Right atrium auricular region (tissue), 2 donors: Measurements from ENCODE around the gene ZNF263. TPM values are rescaled to one million over a fixed set of nuclear protein-coding genes. Genes with fewer than 3 reads are reported as not detected.

Experiments used
- DNase-seq: peaks from one replicate; pipeline ENCODE4 v3.0.0-alpha.2; 2019; ENCODE audit warnings: low spot score
- H3K27ac ChIP-seq, 2 donors: fragments of 200-600 bp; sonication (generic); 1 replicate in 1 of 2; 2 replicates in 1 of 2; pipeline ENCODE4 v1.5.1; 2016 to 2019
- H3K27me3 ChIP-seq, 2 donors: fragments of 200-600 bp; sonication (generic); one replicate each; pipeline versions ENCODE4 v1.5.1 to v1.6.0; 2017 to 2019
- H3K36me3 ChIP-seq: fragments of 200-600 bp; sonication (generic); one replicate; pipeline ENCODE4 v1.5.1; 2016
- H3K4me1 ChIP-seq, 2 donors: fragments of 200-600 bp; sonication (generic); one replicate each; pipeline versions ENCODE4 v1.5.1 to v1.6.0; 2017 to 2019
- H3K4me3 ChIP-seq, 2 donors: fragments of 200-600 bp; sonication (generic); 1 replicate in 1 of 2; 2 replicates in 1 of 2; pipeline ENCODE4 v1.5.1; 2017 to 2019; ENCODE audit warnings: mild to moderate bottlenecking in 1 of 2, moderate library complexity in 1 of 2
- H3K9me3 ChIP-seq, 2 donors: fragments of 200-600 bp; sonication (generic); one replicate each; pipeline ENCODE4 v1.5.1; 2019
- total RNA-seq, 2 donors: library from RNA; depleted of rRNA; stranded (reverse); fragments of >200 nt; gene quantifications; one replicate each; pipeline ENCODE4 v1.1.0, GENCODE V29; 2016
- TF ChIP-seq, protein P1 (sequence below), 2 donors: fragments of 200-600 bp; sonication (generic); IDR thresholded peaks; one replicate each; pipeline ENCODE4 v1.5.1; 2019; ENCODE audit warnings: antibody characterized with exemption in 2 of 2

The ZNF263 gene
- total RNA-seq, 2 donors from 2014 or later = 11.0 to 18.0 TPM

DNA sequence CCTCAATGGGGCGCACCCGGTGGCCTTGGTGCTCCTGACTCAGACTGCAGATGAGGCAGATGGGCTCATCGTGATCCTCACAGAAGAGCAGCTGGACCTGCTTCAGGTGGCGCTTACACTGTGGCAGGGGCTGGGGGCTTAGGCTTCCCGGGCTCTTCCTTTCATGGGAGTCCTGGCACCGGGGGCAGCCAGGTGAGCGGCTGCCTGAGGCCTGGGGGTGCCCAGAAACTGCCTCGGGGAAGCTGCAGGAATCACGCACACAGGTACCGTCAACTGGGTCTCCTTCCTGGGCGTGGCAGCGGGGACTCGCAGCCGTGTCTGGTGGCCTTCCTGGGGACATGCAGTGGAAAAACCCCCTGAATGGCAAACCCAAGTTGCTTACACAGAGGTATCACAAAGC, 33.8 kb upstream of the ZNF263 start:
- TF ChIP-seq, protein P1, sequence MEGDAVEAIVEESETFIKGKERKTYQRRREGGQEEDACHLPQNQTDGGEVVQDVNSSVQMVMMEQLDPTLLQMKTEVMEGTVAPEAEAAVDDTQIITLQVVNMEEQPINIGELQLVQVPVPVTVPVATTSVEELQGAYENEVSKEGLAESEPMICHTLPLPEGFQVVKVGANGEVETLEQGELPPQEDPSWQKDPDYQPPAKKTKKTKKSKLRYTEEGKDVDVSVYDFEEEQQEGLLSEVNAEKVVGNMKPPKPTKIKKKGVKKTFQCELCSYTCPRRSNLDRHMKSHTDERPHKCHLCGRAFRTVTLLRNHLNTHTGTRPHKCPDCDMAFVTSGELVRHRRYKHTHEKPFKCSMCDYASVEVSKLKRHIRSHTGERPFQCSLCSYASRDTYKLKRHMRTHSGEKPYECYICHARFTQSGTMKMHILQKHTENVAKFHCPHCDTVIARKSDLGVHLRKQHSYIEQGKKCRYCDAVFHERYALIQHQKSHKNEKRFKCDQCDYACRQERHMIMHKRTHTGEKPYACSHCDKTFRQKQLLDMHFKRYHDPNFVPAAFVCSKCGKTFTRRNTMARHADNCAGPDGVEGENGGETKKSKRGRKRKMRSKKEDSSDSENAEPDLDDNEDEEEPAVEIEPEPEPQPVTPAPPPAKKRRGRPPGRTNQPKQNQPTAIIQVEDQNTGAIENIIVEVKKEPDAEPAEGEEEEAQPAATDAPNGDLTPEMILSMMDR (IDR thresholded peaks at IDR 0.05) = no peak
- H3K9me3 ChIP-seq = no peaks in the 10 kb centered on the region
- H3K4me1 ChIP-seq = no peaks in the 10 kb centered on the region
- no peak overlapping the region for H3K4me3 ChIP-seq
- no peaks in the 10 kb centered on the region for H3K27me3 ChIP-seq
- no peak for DNase-seq
- H3K27ac ChIP-seq = no peak overlapping the region
- no peaks in the 10 kb centered on the region for H3K36me3 ChIP-seq

DNA sequence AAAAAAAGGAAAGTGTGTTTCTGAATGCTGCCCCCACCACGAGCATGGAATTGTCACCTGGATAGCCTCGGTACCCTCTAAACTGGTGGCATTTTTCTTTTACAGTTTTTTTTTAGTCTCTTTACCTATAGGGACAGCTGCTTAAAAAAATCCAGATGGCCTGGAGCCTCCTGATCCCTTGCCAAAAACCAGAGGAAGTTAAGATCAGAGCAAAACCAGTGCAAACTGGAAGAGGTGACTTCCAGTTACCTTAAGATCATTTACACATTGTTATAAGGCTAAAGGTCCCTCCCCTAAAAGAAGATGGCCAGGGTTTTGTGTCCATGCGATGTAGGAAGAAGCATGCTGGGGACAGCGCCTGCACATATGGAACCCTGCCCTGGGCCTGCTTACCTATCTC, 30.3 kb upstream of the ZNF263 start:
- TF ChIP-seq, protein P1 (IDR thresholded peaks at IDR 0.05) = no peak
- no peak for DNase-seq
- Histone ChIP-seq H3K27me3 (no peaks in the 10 kb centered on the region), H3K36me3 (no peaks in the 10 kb centered on the region), H3K27ac (no peak overlapping the region), H3K4me3 (no peak overlapping the region), H3K9me3 (no peaks in the 10 kb centered on the region), H3K4me1 (no peaks in the 10 kb centered on the region)

DNA sequence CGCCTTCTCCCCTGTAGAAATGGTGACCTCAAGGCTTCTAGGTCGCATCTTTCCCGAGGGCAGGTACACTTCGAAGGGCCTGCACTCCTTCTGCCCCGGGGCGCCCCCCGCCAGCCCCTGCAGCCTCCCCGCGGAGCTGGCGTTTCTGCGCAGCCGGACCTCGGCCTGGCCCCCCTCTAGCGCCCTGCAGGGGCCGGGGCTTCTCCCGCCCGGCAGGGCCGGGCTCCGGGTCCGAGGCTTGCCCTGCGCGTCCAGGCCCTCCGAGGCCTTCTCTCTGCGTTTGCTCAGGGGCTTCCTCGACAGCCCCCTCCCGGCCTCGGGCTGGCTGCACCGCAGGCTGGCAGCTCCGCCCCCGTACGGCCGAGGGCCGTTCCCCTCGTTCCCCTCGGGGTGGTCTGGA, 29.0 kb upstream of the ZNF263 start:
- no peaks in the 10 kb centered on the region for H3K36me3 ChIP-seq
- TF ChIP-seq, protein P1 (IDR thresholded peaks at IDR 0.05) = no peak
- no peak for DNase-seq
- no peak overlapping the region for H3K4me3 ChIP-seq
- H3K27me3 ChIP-seq = no peaks in the 10 kb centered on the region
- no peaks in the 10 kb centered on the region for H3K4me1 ChIP-seq
- H3K9me3 ChIP-seq = no peaks in the 10 kb centered on the region
- H3K27ac ChIP-seq = no peak overlapping the region

DNA sequence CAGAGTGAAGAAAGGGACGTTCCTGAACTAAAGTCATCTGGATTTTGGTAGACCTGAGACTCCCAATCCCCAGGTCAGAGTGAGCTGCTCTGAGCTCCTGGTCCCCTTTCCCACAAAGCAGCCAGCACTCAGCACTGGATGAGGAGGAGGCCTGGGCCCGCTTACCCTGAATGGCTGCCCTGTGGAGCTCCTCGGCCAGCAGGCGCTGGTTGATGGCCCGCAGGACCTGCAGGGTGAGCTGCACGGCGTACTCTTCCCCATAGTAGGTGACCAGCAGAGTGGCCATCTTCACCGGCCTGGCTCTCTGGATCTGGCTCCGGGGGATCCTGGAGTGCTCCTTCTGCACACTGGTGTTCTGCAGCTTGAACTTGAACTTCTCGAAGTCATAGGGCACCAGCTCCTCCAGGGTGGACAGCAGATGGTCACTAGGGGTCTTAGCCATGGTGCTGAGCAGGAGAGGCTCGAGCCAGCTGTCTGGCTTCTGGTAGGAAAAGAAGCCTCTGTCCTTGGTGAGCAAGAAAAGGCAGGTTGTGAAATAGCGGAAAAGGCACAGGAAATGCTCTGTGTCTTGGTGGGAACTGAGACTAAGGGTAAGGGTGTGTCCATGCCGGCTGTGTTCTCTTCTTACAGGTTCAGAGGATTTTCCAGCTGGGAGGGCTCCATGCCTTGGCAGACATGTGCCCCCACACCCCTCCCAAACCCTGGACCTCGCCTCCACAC, 27.0 kb upstream of the ZNF263 start, which contains the start of gene MEFV:
TSS of gene MEFV (minus strand) at position 488 of the 720 bp plus-strand sequence. CDS start at position 442, 46 bp downstream.
- no peak for DNase-seq
- Histone ChIP-seq H3K9me3 (no peaks in the 10 kb centered on the region), H3K4me3 (no peak within 1 kb of the TSS), H3K36me3 (no peaks in the 10 kb centered on the region), H3K27ac (no peak within 1 kb of the TSS), H3K4me1 (no peaks in the 10 kb centered on the region), H3K27me3 (no peaks in the 10 kb centered on the region)
- TF ChIP-seq, protein P1 (IDR thresholded peaks at IDR 0.05) = no peak

DNA sequence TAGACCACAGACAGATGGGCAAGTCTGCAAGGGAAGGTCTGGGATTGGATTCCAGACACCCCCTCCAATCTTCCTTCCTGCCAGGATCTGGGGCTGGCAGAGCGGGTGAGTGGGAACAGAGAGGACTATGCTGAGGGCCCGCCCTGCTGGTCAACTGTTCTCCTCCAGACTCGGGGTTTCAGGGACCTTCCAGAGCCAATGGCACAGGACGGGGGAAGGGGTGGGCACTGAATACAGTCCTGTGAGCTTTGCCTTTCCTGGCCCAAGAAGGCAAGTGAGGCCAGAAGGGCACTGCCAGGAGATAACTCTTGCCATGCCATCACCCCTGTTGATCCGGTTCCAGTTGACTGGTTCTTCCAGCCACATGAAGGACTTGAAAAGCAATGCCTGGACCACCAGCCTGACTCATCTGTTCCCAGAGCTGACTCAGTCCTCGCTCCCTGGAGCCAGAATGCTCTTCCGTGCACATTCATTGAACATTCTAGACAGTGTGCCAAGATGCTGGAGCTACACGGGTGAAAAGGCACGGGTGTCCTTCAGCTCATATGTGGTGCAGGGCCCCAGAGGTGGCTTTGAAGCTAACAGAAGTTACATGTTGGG, 26.3 kb upstream of the ZNF263 start:
- H3K27ac ChIP-seq = no peak overlapping the region
- H3K4me3 ChIP-seq = no peak overlapping the region

More for the DNA sequence above, 26.3 kb upstream of the ZNF263 start:
- H3K36me3 ChIP-seq = no peaks in the 10 kb centered on the region
- DNase-seq = no peak
- TF ChIP-seq, protein P1 (IDR thresholded peaks at IDR 0.05) = no peak
- no peaks in the 10 kb centered on the region for H3K9me3 ChIP-seq
- H3K4me1 ChIP-seq = no peaks in the 10 kb centered on the region
- no peaks in the 10 kb centered on the region for H3K27me3 ChIP-seq
